HepG2 (cell line): ENCODE data around the gene GFRA4. TPM values are rescaled to one million over a fixed set of nuclear protein-coding genes. Genes with fewer than 3 reads are reported as not detected.

Experiments
- ATAC-seq: fragments of 200-7000 bp; cut with Tn5 transposase; 3 replicates; pipeline ENCODE4 v1.9.1; 2020; ENCODE audit warnings: mild to moderate bottlenecking, moderate library complexity
- BruUV-seq: library from RNA; stranded (reverse); fragments of 400-500 nt; replicated peaks from 2 replicates; lab custom pipeline; 2021; lab: Mats Ljungman, UMichigan
- CTCF ChIA-PET: fragments of 300-600 bp; formaldehyde crosslinking; extraction: SDS; loops from one replicate; lab custom pipeline; 2021; ENCODE audit warnings: low total read pairs, inconsistent platforms, low intra/inter-chr PET ratio; lab: Yijun Ruan, JAX
- POLR2A ChIA-PET: fragments of 350-600 bp; sonication (Branson Sonifier 250); formaldehyde crosslinking; loops from one replicate; lab custom pipeline; 2020; ENCODE audit warnings: antibody characterized with exemption, inconsistent platforms; lab: Yijun Ruan, JAX
- DNase-seq: peaks from one replicate; pipeline ENCODE4 v3.0.0-alpha.2; 2015; ENCODE audit warnings: low spot score
- FAIRE-seq: peaks from 3 replicates; lab custom pipeline; 2011; peaks lifted over from hg19 to GRCh38; lab: Jason Lieb, UNC
- H2AFZ ChIP-seq: one replicate; pipeline ENCODE4 v1.6.1; 2011; ENCODE audit warnings: low read length, inconsistent platforms
- H3K27ac ChIP-seq: fragments of 300-600 bp; 3 replicates; pipeline ENCODE4 v1.8.0; 2011; ENCODE audit warnings: mixed run types, mild to moderate bottlenecking, mixed read lengths, low read length, inconsistent platforms; ENCODE audit not compliant: insufficient read depth; ENCODE audit errors: extremely low read length
- H3K27me3 ChIP-seq, 2 experiments: fragments of 200-600 bp in 1 of 2; 2 replicates in 1 of 2; 3 replicates in 1 of 2; pipeline versions ENCODE4 v1.6.0 to v1.8.0; 2011; ENCODE audit warnings: low read length in 2 of 2, mild to moderate bottlenecking in 2 of 2, moderate library complexity in 2 of 2, inconsistent platforms in 1 of 2; ENCODE audit not compliant: insufficient read depth in 2 of 2, control insufficient read depth in 1 of 2
- H3K36me3 ChIP-seq, 2 experiments: fragments of 200-600 bp in 1 of 2; replicated peaks in 1 of 2; 2 replicates in 1 of 2; 3 replicates in 1 of 2; pipeline versions ENCODE4 v1.5.1 to v1.8.0; 2011; ENCODE audit warnings: low read length in 2 of 2, inconsistent platforms in 1 of 2; ENCODE audit not compliant: insufficient read depth in 2 of 2, control insufficient read depth in 1 of 2
- H3K4me1 ChIP-seq: 2 replicates; pipeline ENCODE4 v1.5.1; 2012; ENCODE audit warnings: low read length, inconsistent platforms; ENCODE audit not compliant: insufficient read depth
- H3K4me2 ChIP-seq: 2 replicates; pipeline ENCODE4 v1.6.0; 2011; ENCODE audit warnings: low read depth, low read length, inconsistent platforms
- H3K4me3 ChIP-seq, 3 experiments: fragments of 200-600 bp in 1 of 3; sonication (generic), shearing (Covaris generic) in 1 of 3; replicated peaks in 1 of 3; 2 replicates each; pipeline ENCODE4 v1.5.1; 2011 to 2016; ENCODE audit warnings: low read length in 3 of 3, inconsistent platforms in 2 of 3, low read depth in 2 of 3, mild to moderate bottlenecking in 2 of 3, control low read depth in 1 of 3, mixed read lengths in 1 of 3; ENCODE audit not compliant: insufficient read depth in 1 of 3
- H3K79me2 ChIP-seq: one replicate; pipeline ENCODE4 v1.6.1; 2011; ENCODE audit warnings: low read length, inconsistent platforms; ENCODE audit not compliant: insufficient read depth
- H3K9ac ChIP-seq: 2 replicates; pipeline ENCODE4 v1.6.0; 2011; ENCODE audit warnings: mild to moderate bottlenecking, low read depth, low read length, inconsistent platforms; ENCODE audit not compliant: insufficient read depth
- H3K9me3 ChIP-seq: 2 replicates; pipeline ENCODE4 v1.5.1; 2012; ENCODE audit warnings: mild to moderate bottlenecking, low read length
- H4K20me1 ChIP-seq: 2 replicates; pipeline ENCODE4 v1.6.0; 2011; ENCODE audit warnings: inconsistent platforms, mild to moderate bottlenecking, low read length, moderate library complexity; ENCODE audit not compliant: insufficient read depth
- AKNA ChIP-seq: sonication (generic); formaldehyde crosslinking; IDR thresholded peaks from 2 replicates; pipeline ENCODE4 v1.4.0; 2020; ENCODE audit warnings: missing genetic modification reagents, borderline replicate concordance
- HCFC1 ChIP-seq: fragments of 150-350 bp; IDR thresholded peaks from 2 replicates; pipeline ENCODE4 v1.6.1; 2014; ENCODE audit warnings: low read depth, low read length
- KDM1A ChIP-seq: IDR thresholded peaks from 2 replicates; pipeline ENCODE4 v1.6.1; 2016; ENCODE audit warnings: missing compliant biosample characterization
- NFE2 ChIP-seq: sonication (generic); formaldehyde crosslinking; IDR thresholded peaks from 2 replicates; pipeline ENCODE4 v1.4.0; 2020; ENCODE audit warnings: missing genetic modification reagents
- NFKB2 ChIP-seq: sonication (generic); formaldehyde crosslinking; IDR thresholded peaks from 2 replicates; pipeline ENCODE4 v1.4.0; 2020; ENCODE audit warnings: missing genetic modification reagents, borderline replicate concordance
- NR2F1 ChIP-seq, 2 experiments: fragments of 450-650 bp in 1 of 2; formaldehyde crosslinking in 1 of 2; IDR thresholded peaks; 2 replicates each; pipeline versions ENCODE4 v1.5.0 to v1.6.1; 2016 to 2020; ENCODE audit warnings: mild to moderate bottlenecking in 1 of 2, missing compliant biosample characterization in 1 of 2, missing genetic modification reagents in 1 of 2, moderate library complexity in 1 of 2
- RORA ChIP-seq: sonication (generic); formaldehyde crosslinking; IDR thresholded peaks from 2 replicates; pipeline ENCODE4 v1.5.0; 2020; ENCODE audit warnings: mild to moderate bottlenecking, missing genetic modification reagents, moderate library complexity
- SP5 ChIP-seq: IDR thresholded peaks from 2 replicates; pipeline ENCODE4 v1.6.1; 2016; ENCODE audit warnings: low read depth, borderline replicate concordance
- TOPORS ChIP-seq: sonication (generic); formaldehyde crosslinking; IDR thresholded peaks from 2 replicates; pipeline ENCODE4 v1.8.0; 2023; ENCODE audit warnings: mild to moderate bottlenecking, missing genetic modification reagents
- ZHX2 ChIP-seq, 2 experiments: sonication (generic) in 1 of 2; formaldehyde crosslinking in 1 of 2; IDR thresholded peaks; 2 replicates each; pipeline versions ENCODE4 v1.6.1 to v1.9.0; 2014 to 2022; ENCODE audit warnings: antibody characterized with exemption in 1 of 2, borderline replicate concordance in 1 of 2, inconsistent platforms in 1 of 2, low read depth in 1 of 2, missing genetic modification reagents in 1 of 2
- ZNF264 ChIP-seq: sonication (generic); formaldehyde crosslinking; IDR thresholded peaks from 2 replicates; pipeline ENCODE4 v1.4.0; 2020; ENCODE audit warnings: missing genetic modification reagents
- ZNF329 ChIP-seq: sonication (generic); formaldehyde crosslinking; IDR thresholded peaks from 2 replicates; pipeline ENCODE4 v1.9.0; 2021; ENCODE audit warnings: low read depth, mild to moderate bottlenecking, missing genetic modification reagents
- ZNF629 ChIP-seq: sonication (generic); formaldehyde crosslinking; conservative IDR thresholded peaks from 2 replicates; pipeline ENCODE4 v1.5.0; 2020; ENCODE audit warnings: missing genetic modification reagents
- ZNF784 ChIP-seq: sonication (generic); formaldehyde crosslinking; IDR thresholded peaks from 2 replicates; pipeline ENCODE4 v1.5.1; 2020; ENCODE audit warnings: missing genetic modification reagents, mild to moderate bottlenecking, borderline replicate concordance
- WGBS: methylation state at CpG from one replicate; pipeline ENCODE4 v1.1.6; 2017; ENCODE audit warnings: low lambda C conversion rate; 5-methylcytosine and 5-hydroxymethylcytosine counted together
- in situ Hi-C: cut with HindIII; loops from 2 replicates; pipeline ENCODE4 v1.10.0; 2017; ENCODE audit warnings: low pct_unique_long_range_greater_than_20kb; ENCODE audit not compliant: extremely low pct_ligation_motif_present
- intact Hi-C: fragments of 100-400 bp; cut with micrococcal nuclease; formaldehyde crosslinking; loops from one replicate; pipeline ENCODE4 v1.10.0; 2022; ENCODE audit not compliant: unreplicated experiment
- polyA plus RNA-seq, 8 experiments: library from polyadenylated mRNA; depleted of rRNA in 3 of 8; stranded (reverse) in 7 of 8; unstranded in 1 of 8; fragments of >200 nt; fragmentation: Illumina TruSeq in 4 of 8; extraction: Trizol in 4 of 8; gene quantifications; 2 replicates each; pipeline versions ENCODE4 v1.2.1 to v1.2.3, GENCODE V29; 2011 to 2016; ENCODE audit warnings: low read depth in 4 of 8, missing spikeins in 1 of 8, mixed read lengths in 1 of 8; ENCODE audit not compliant: insufficient read depth in 1 of 8
- total RNA-seq, 5 experiments: library from RNA; depleted of rRNA; stranded (reverse); fragments of >200 nt; fragmentation: Illumina TruSeq; extraction: Trizol; gene quantifications; 2 replicates each; pipeline ENCODE4 v1.2.3, GENCODE V29; 2016; ENCODE audit warnings: low read depth in 1 of 5

The GFRA4 gene
- total and polyA plus RNA-seq, 2 of the 13 experiments (the other 11 are each of a cell fraction or from before 2014, with no cell fraction given) = not detected

- H3K4me1 ChIP-seq = peaks cover 33% of the 10 kb centered on the region
- H3K36me3 ChIP-seq = peaks cover 8 to 21% of the 10 kb centered on the region in 2 experiments; a peak in 2 of 5 replicates
- ATAC-seq (no peak), FAIRE-seq (no peak), DNase-seq (no peak)
- H3K9ac ChIP-seq = no peak overlapping the region
- in situ Hi-C loops (no loop called here), intact Hi-C loops (no loop called here)
- no TSS peak for BruUV-seq
- WGBS = 93% methylated on average over 2 of the region's 2 CpGs
- CTCF ChIA-PET = no interaction called here
- POLR2A ChIA-PET = no interaction called here
- no peak overlapping the region for H3K27ac ChIP-seq
- no peak overlapping the region for H2AFZ ChIP-seq
- no peaks in the 10 kb centered on the region for H3K9me3 ChIP-seq
- no peak overlapping the region for H3K4me2 ChIP-seq
- H3K4me3 ChIP-seq = no peak overlapping the region
- H4K20me1 ChIP-seq = peaks cover 5% of the 10 kb centered on the region
- H3K27me3 ChIP-seq = no peaks in the 10 kb centered on the region
- H3K79me2 ChIP-seq = no peaks in the 10 kb centered on the region
- TF ChIP-seq NR2F1 (CRISPR knock-in tag; IDR thresholded peaks at IDR 0.05) (no peak), ZNF329 (CRISPR knock-in tag) (no peak), HCFC1 (no peak), RORA (no peak), ZHX2 (IDR thresholded peaks at IDR 0.05; ENCODE audit: low read depth) (no peak), ZHX2 (CRISPR knock-in tag; IDR thresholded peaks at IDR 0.05; ENCODE audit: borderline replicate concordance) (no peak), ZNF264 (CRISPR knock-in tag) (no peak), KDM1A (CRISPR knock-in tag) (no peak), SP5 (CRISPR knock-in tag) (no peak), NFE2 (CRISPR knock-in tag) (no peak), ZNF629 (CRISPR knock-in tag) (no peak), TOPORS (CRISPR knock-in tag) (no peak), AKNA (CRISPR knock-in tag) (no peak), ZNF784 (CRISPR knock-in tag) (no peak), NFKB2 (CRISPR knock-in tag) (no peak)
These were observed 35.7 kb downstream of the GFRA4 start for GRCh38 chr20:3627476-3627875.
